SHP77 (cell line): ENCODE measurements around the gene B3GNT3.

Experiments used
- DNase-seq, 2 experiments: peaks; one replicate each; lab custom pipeline; 2025; lab: John Stamatoyannopoulos, UW

B3GNT3 gene

GRCh38 chr19:17834350-17835181 lies 39.6 kb downstream of the B3GNT3 start:
- no peak for DNase-seq

- DNase-seq, result peak in 1 of 2 experiments; percentile 25
These were observed 40.5 kb downstream of the B3GNT3 start for GRCh38 chr19:17835182-17836006.

GRCh38 chr19:17836530-17836929 lies 41.6 kb downstream of the B3GNT3 start:
- DNase-seq, result no peak

GRCh38 chr19:17837972-17838371 lies 43.0 kb downstream of the B3GNT3 start:
- no peak for DNase-seq

- no peak for DNase-seq
These were observed 45.1 kb downstream of the B3GNT3 start for GRCh38 chr19:17840019-17840418.

- no peak for DNase-seq
These were observed 46.5 kb downstream of the B3GNT3 start for GRCh38 chr19:17841371-17841809.

GRCh38 chr19:17841810-17842662 lies 47.1 kb downstream of the B3GNT3 start:
- peak; percentile 88 to 94 for DNase-seq

- DNase-seq, result no peak
These were observed 47.8 kb downstream of the B3GNT3 start for GRCh38 chr19:17842663-17843291.

GRCh38 chr19:17843292-17843827 lies 48.4 kb downstream of the B3GNT3 start:
- no peak for DNase-seq

GRCh38 chr19:17843908-17844490 lies 49.1 kb downstream of the B3GNT3 start:
- DNase-seq, result no peak

- no peak for DNase-seq
These were observed 51.2 kb downstream of the B3GNT3 start for GRCh38 chr19:17846146-17846545.

- DNase-seq, result no peak
These were observed 52.8 kb downstream of the B3GNT3 start, which contains the start of gene JAK3 for GRCh38 chr19:17847538-17848366. Gene JAK3, minus strand, starts transcription at chr19:17847982. Its CDS starts 3,565 bp downstream, at chr19:17844417.

GRCh38 chr19:17848595-17849292 lies 53.8 kb downstream of the B3GNT3 start:
- DNase-seq, result no peak

GRCh38 chr19:17854061-17854460 lies 59.1 kb downstream of the B3GNT3 start:
- DNase-seq, result no peak

GRCh38 chr19:17855280-17856152 lies 60.6 kb downstream of the B3GNT3 start:
- peak; percentile 41 to 55 for DNase-seq

- peak; percentile 99 to 100 for DNase-seq
These were observed 64.8 kb downstream of the B3GNT3 start, which contains the start of gene RPL18A for GRCh38 chr19:17859533-17860330. Gene RPL18A, plus strand, starts transcription at chr19:17859910. Its CDS starts 47 bp downstream, at chr19:17859957.

- no peak for DNase-seq
These were observed 65.5 kb downstream of the B3GNT3 start for GRCh38 chr19:17860331-17860992.
